HG02759 (cell line): ENCODE measurements around the gene PARP1.
"Not testable (repeated sequence)": the region's sequence is repeated elsewhere in the genome, so short reads cannot be mapped to it uniquely, and the experiment has no call there.

Experiments
- ATAC-seq: cut with Tn5 transposase; IDR thresholded peaks from one replicate; pipeline ENCODE4 v1.9.1; 2021; ENCODE audit warnings: mild to moderate bottlenecking, moderate library complexity; ENCODE audit not compliant: unreplicated experiment

The PARP1 gene

GRCh38 chr1:226357416-226357815 is 50.5 kb downstream of the PARP1 start:
- no peak for ATAC-seq

DNA sequence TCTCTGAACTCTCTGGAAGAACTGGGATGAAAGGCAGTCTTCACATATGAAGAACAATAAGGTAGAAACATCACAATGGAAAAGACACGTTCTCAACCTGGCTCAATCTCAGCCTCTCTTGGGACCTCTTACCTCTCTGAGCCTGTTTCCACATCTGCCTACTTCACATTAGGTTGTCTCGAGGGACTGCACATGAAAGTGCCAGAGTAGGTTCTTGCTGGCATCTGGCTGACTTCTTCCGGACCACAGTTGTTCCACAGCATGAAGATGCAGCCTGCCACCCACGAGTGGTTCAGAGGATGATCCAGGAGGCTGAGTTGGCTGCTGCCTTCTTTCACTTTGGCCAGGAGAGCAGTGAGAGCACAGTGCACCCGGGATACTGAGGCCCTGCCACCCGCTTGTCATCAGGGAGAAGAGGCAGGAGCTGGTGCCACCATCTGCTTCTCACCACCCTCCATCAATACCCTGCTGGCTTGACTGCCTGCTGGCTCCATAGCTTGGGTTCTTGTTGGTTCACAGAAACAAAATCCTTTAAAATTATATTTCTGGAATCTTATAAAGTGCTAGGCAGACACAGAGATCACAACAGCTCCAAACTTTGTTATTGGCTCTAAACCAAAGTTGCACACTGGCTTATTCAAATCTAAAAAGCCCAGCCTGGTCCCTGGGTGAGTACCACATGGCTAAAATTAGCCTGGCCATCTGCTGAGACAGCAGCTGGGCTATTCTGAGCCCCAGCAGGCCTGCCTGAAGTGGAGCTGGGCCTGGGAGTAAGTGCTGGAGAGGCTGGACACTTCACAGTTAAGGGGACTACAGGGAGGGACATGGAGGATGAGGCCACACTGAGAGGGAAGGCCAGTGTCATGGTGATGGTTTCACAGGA is 52.0 kb downstream of the PARP1 start:
- peak; percentile 56 for ATAC-seq

DNA sequence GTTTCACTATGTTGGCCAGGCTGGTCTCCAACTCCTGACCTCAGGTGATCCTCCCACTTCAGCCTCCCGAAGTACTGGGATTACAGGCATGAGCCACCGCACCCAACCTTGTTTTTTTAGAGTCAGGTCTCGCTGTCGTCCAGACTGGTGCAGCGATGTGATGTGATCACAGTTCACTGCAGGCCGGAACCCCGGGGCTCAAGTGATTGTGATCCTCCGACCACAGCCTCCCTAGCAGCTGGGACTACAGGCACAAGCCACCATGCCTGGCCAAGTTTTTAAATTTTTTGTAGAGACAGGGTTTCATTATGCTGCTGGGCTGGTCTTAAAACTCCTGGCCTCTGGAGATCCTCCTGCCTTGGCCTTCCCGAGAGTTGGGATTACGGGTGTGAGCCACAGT is 52.9 kb downstream of the PARP1 start:
- ATAC-seq, result no peak

GRCh38 chr1:226353698-226354525 is 54.0 kb downstream of the PARP1 start:
- ATAC-seq, result no peak

- no peak for ATAC-seq
Observed at GRCh38 chr1:226351709-226352108, 56.2 kb downstream of the PARP1 start.

DNA sequence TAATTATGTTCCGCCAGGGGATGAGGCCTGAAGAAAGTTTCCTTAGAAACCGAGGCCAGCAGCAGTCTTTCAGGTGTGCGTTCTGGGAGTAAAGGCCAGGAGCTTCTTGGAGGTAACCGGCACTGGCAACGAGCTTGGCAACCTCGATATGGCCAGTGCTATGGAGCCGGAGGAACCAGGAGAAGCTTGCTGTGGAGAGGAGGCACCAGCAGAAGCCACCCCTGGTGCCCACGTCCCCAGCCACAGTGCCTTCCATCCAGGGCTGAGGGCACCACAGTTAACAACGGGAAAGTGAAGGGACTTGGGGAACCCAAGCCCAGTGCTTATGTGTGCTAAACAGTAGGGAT is 57.4 kb downstream of the PARP1 start:
- ATAC-seq, result no peak

DNA sequence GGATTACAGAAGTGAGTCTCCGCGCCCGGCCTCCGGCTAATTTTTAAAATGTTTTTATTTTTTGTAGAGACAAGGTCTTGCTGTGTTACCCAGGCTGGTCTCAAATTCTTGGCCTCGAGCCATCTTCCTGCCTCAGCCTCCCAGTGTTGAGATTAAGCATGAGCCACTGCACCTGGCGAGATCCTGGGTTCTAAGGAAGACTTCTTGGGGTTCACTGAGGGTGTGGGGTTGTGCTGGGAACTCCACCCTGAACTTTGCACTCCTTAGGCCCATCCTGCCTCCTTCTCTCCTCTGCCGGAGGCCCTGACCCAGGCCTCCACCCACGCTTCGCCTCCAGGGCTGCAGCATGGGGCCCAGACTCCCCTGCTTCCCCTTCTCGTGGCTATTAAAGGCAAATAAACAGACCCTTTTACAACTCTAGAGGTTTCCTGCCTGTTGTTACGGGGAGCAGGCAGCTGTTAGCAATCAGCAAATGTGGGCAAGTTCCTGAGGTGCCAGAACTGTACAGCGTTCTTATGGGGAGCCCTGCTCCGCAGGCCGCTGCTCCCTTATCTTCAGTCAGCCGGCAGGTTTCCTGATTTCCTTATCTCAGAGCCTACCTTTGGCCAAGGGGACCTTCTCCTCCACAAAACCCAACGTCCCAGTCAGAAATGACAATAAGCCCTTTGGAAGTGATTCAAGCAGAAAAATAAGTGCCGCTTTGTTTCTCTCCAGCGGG is 57.9 kb downstream of the PARP1 start:
- peak; percentile 77 for ATAC-seq

DNA sequence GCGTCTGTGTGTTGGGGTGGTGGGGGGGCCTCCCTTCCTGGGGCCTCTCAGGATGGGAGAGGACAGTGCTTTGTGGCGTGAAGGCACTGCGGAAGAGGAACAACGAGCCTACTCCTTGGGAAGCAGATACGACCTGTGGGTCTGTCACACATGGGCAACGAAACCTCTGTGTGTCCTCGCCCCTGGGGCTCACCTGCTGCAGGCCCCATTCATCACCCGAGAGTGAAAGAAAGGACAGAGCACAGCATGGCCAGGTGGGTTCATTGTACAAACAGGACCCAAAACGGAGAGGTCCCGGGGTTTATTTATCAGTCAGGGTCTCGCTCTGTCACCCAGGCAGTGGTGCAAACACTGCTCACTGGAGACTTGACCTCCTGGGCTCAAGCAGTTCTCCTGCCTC is 58.8 kb downstream of the PARP1 start:
- no peak for ATAC-seq

DNA sequence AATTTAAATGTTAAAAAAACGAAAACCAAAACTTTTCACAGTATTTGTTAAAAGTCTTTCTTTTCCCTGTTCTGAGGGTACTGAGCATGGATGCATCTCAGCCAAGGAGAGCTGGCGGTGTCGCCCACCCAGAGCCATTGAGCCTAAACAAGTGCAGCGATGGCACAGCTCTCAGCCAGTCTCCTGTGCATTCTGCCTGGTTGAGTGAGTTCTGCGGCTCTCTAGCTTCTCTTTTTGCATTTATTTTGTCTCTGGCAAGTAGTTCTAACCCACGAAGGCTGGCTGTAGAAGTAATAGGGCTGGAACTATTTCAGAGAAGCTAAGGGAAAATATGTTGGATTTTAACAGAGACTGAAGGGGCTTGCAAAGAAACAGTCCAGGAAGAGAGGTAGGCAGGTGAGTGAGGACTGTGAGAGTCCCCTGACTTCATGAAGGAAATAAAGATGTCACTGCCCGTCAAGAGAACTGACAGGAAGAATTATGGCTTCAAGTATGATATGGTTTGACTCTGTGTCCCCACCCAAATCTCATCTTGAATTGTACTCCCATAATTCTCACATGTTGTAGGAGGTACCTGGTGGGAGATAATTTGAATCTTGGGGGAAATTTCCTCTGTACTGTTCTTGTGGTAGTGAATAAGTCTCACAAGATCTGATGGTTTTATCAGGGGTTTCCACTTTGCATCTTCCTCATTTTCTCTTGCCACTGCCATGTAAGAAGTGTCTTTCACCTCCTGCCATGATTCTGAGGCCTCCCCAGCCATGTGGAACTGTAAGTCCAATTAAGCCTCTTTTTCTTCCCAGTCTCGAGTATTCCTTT is 63.2 kb downstream of the PARP1 start:
- ATAC-seq, result peak; percentile 33

DNA sequence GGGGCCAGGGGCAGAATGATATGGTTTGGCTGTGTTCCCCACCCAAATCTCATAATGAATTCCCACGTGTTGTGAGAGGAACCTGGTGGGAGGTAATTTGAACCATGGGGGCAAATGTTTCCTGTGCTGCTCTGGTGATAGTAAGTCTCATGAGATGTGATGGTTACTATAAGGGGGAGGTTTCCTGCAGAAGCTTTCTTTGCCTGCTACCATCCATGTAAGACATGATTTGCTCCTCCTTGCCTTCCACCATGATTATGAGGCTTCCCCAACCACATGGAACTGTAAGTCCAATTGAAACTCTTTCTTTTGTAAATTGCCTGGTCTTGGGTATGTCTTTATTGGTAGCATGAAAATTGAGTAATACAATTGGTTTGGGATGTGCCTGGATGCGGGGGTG is 65.2 kb downstream of the PARP1 start:
- no peak for ATAC-seq

DNA sequence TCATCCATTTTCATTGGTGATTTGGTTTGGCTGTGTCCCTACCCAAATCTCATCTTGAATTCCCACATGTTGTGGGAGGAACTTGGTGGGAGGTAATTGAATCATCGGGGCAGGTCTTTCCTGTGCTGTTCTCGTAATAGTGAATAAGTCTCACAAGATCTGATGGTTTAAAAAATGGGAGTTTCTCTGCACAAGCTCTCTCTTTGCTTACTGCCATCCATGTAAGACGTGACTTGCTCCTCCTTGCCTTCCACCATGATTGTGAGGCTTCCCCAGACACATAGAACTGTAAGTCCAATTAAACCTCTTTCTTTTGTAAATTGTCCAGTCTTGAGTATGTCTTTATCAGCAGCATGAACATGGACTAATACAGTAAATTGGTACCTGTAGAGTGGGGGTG is 67.8 kb downstream of the PARP1 start:
- not testable (repeated sequence) for ATAC-seq

DNA sequence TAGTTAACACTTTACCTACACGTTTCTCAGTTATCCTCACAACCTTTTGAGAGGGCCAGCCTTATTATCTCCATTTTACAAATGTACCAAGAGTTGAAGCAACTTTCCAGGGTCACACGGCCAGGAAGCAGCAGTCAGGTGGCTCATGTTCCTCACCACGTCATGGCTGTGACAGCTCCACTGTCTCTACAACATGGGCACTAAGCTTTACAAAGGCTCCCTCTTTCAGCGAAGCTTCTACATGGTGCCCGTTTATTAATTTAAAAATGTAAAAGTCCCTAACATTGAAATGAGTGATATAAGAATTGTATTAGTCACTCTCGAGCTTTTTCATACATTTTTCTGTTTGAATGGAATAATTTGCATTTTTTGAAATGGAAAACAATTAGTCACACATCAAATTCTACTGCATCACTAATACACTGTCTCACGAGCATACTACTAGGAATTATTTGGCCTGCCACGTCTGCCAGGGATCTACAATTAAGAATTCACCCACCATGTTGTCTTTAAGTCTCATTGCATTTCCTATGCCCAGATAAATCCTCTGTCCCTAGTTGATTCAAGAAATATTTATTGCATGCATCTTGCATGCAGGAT is 70.5 kb downstream of the PARP1 start:
- no peak for ATAC-seq

DNA sequence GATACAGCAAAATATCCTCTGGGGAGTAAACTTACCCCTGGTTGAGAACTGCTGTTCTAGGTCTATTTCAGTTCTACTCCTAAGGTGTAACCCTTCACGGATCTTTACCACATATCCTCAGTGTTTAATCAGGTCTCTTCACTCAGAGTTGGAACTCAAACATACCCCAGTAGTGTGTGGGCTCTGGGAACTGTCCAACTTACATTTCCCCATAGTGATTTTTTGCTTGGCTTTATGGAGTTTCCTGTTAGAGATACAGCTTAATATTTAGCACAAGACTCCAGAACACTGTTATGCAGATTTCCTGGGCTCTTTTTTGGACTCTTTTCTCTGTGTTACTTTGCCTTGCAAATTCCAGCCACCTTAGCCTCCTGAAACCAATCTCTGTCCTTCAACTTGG is 72.2 kb downstream of the PARP1 start:
- no peak for ATAC-seq

GRCh38 chr1:226332947-226333346 is 74.9 kb downstream of the PARP1 start:
- no peak for ATAC-seq

- ATAC-seq, result no peak
Observed at GRCh38 chr1:226329237-226329636, 78.7 kb downstream of the PARP1 start.

GRCh38 chr1:226327761-226328162 is 80.1 kb downstream of the PARP1 start:
- no peak for ATAC-seq

DNA sequence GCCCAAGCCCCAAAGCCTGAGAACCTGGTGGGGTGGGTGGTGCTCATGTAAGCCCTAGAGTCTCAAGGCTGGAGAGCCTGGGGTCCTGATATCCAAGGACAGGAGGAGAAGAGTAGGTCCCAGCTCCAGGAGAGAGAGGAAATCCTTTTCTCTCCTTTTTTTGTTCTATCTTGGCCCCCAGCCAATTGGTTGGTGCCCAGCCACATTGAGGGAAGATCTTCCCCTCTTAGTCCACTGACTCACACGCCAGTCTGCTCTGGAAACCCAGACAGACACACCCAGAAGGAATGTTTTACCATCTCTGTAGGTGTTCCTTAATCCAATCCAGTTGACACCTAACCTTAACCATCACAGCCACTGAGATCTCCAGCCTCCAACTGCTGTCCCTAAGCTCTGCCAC is 82.7 kb downstream of the PARP1 start:
- ATAC-seq, result no peak

DNA sequence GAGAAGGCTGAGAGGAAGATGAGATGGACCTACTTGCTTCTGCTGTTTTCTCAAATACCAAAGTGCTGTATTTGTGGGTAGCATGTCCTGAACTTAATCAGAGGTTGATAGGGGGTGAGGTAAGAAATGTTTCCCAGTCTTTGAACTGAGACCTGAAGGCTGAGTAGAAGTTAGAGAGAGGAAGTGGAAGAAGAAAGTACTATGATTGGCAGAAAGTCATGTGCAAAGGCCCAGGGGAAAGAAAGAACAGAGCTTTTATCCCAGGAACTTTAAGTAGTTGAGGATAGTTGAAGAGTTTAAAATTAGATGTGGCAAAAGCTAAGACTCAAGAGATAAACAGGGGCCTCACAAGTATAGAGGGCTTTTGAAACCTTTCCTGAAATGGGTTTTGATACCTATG is 83.4 kb downstream of the PARP1 start:
- ATAC-seq, result no peak

- ATAC-seq, result no peak
Observed at GRCh38 chr1:226322986-226323385, 84.9 kb downstream of the PARP1 start.

DNA sequence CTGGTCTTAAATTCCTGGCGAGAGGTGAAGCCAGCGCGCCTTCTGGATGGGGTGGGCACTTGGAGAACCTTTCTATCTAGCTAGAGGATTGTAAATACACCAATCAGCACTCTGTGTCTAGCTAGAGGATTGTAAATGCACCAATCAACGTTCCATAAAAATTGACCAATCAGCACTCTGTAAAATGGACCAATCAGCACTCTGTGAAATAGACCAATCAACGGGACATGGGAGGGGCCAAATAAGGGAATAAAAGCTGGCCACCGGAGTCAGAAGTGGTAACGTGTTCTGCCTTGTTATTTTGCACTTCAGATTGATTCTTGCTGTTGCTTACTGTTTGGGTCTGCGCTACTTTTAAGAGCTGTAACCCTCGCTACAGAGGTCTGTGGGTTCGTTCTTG is 87.0 kb downstream of the PARP1 start:
- no peak for ATAC-seq
